OCI-LY3 (cell line): ENCODE data around the gene MSRB2.

Experiments used
- CTCF ChIP-seq: fragments of 200-600, 300-600 bp; sonication (generic); IDR thresholded peaks from 2 replicates; pipeline ENCODE4 v1.5.1; 2014; ENCODE audit warnings: antibody characterized with exemption, low read length, low read depth
- EZH2phosphoT487 ChIP-seq: fragments of 200-600 bp; shearing (Covaris generic); IDR thresholded peaks from 2 replicates; pipeline ENCODE4 v1.6.1; 2018; ENCODE audit warnings: antibody characterized with exemption, mixed run types, low read depth

GRCh38 chr10:23136462-23136861 is 41.1 kb downstream of the MSRB2 start:
- TF ChIP-seq CTCF (no peak), EZH2phosphoT487 (no peak)
